Nephron (organoid): ENCODE measurements around the gene DOCK10.

ENCODE experiments used
- H3K27ac Mint-ChIP-seq, 3 experiments: 2 replicates each; pipeline ENCODE4 v1.8.0; 2020; ENCODE audit warnings: mixed read lengths in 3 of 3, mild to moderate bottlenecking in 2 of 3, moderate library complexity in 1 of 3
- H3K27me3 Mint-ChIP-seq: 2 replicates; pipeline ENCODE4 v1.8.0; 2021; ENCODE audit warnings: low read depth, mild to moderate bottlenecking, moderate library complexity, mixed read lengths
- H3K36me3 Mint-ChIP-seq: 2 replicates; pipeline ENCODE4 v1.8.0; 2020; ENCODE audit warnings: low read depth, mixed read lengths
- H3K4me1 Mint-ChIP-seq: 2 replicates; pipeline ENCODE4 v1.8.0; 2020; ENCODE audit warnings: mixed read lengths
- H3K4me3 Mint-ChIP-seq, 3 experiments: 2 replicates each; pipeline ENCODE4 v1.8.0; 2020; ENCODE audit warnings: mild to moderate bottlenecking in 3 of 3, mixed read lengths in 3 of 3, moderate library complexity in 2 of 3
- H3K9me3 Mint-ChIP-seq: 2 replicates; pipeline ENCODE4 v1.8.0; 2020; ENCODE audit warnings: mixed read lengths
- TF ChIP-seq, protein P1 (sequence below), 3 experiments: fragments of 200-600 bp; sonication (generic); IDR thresholded peaks; one replicate each; pipeline ENCODE4 v1.5.0; 2021; ENCODE audit warnings: antibody characterized with exemption in 3 of 3; ENCODE audit not compliant: unreplicated experiment in 3 of 3

The DOCK10 gene

DNA sequence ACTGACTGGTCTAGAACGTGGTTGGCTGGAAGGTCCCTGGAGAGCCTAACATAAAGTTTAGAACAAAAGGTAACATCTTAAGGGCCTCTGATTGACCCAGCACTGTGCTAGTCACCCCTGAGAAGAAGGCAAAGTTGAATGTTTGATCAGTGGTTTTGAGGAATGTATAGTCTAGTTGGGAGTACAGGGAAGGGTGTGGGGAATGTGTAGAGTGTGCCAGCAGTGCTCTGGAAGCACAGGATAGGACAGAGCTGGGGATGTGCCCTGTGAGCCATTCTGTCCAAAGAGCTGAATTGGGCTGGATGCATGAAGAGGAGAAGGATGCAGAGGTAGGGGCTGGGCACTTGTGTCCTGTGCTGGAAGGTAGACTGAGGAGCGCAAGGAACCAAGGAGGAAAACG, 41.0 kb upstream of the DOCK10 start:
- no peak overlapping the region for H3K27ac Mint-ChIP-seq
- H3K27me3 Mint-ChIP-seq: no peaks in the 10 kb centered on the region
- no peaks in the 10 kb centered on the region for H3K9me3 Mint-ChIP-seq
- H3K4me3 Mint-ChIP-seq: no peak overlapping the region
- no peaks in the 10 kb centered on the region for H3K4me1 Mint-ChIP-seq
- TF ChIP-seq, protein P1, sequence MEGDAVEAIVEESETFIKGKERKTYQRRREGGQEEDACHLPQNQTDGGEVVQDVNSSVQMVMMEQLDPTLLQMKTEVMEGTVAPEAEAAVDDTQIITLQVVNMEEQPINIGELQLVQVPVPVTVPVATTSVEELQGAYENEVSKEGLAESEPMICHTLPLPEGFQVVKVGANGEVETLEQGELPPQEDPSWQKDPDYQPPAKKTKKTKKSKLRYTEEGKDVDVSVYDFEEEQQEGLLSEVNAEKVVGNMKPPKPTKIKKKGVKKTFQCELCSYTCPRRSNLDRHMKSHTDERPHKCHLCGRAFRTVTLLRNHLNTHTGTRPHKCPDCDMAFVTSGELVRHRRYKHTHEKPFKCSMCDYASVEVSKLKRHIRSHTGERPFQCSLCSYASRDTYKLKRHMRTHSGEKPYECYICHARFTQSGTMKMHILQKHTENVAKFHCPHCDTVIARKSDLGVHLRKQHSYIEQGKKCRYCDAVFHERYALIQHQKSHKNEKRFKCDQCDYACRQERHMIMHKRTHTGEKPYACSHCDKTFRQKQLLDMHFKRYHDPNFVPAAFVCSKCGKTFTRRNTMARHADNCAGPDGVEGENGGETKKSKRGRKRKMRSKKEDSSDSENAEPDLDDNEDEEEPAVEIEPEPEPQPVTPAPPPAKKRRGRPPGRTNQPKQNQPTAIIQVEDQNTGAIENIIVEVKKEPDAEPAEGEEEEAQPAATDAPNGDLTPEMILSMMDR (IDR thresholded peaks at IDR 0.05; ENCODE audit: unreplicated experiment in 3 of 3): no peak
- H3K36me3 Mint-ChIP-seq: no peaks in the 10 kb centered on the region

DNA sequence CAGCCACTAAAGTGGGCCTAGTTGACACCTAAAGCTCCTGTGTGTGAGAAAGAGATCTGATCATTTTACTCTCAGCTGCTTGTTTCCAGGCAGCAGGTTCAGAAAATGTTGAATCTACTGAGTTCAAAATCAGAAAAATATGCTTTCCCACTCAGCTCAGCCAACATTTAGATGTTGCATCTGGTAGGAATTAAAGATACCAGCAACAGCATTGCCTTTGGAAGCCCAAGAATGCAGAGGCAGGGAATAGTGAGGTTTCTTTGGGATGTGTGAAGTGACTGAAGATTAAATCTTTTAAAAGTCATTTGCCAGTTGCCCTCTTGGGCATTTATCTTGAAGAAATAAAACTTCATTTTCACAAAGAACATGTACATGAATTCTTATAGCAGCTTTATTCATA, 33.9 kb upstream of the DOCK10 start:
- H3K9me3 Mint-ChIP-seq: no peaks in the 10 kb centered on the region
- no peaks in the 10 kb centered on the region for H3K36me3 Mint-ChIP-seq
- H3K27ac Mint-ChIP-seq: no peak overlapping the region
- H3K4me1 Mint-ChIP-seq: no peaks in the 10 kb centered on the region
- H3K27me3 Mint-ChIP-seq: no peaks in the 10 kb centered on the region
- TF ChIP-seq, protein P1 (IDR thresholded peaks at IDR 0.05; ENCODE audit: unreplicated experiment in 3 of 3): no peak
- no peak overlapping the region for H3K4me3 Mint-ChIP-seq

GRCh38 chr2:225074919-225075681, 32.8 kb upstream of the DOCK10 start:
- TF ChIP-seq, protein P1 (IDR thresholded peaks at IDR 0.05; ENCODE audit: unreplicated experiment in 3 of 3): no peak
- Mint-ChIP-seq H3K9me3 (no peaks in the 10 kb centered on the region), H3K27ac (no peak overlapping the region), H3K36me3 (no peaks in the 10 kb centered on the region), H3K27me3 (no peaks in the 10 kb centered on the region), H3K4me1 (no peaks in the 10 kb centered on the region), H3K4me3 (no peak overlapping the region)

DNA sequence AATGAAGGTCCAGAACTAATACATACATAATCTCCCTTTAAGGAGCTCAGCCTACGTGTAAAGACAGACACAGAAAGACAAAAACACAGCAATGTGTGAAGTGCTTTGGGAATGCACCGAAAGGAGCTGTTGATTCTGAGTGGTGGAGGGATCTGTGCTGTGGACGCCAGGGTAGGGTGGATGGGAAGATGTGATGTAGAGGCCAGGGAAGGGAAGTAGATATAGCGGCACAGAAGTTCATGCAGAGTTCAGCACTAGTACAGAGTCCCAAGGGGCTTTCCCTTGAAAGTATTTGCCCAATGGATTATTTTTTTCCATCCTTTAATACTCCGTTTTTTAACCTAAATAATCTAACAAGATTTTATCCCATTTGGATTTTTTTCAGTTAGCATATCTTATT, 32.1 kb upstream of the DOCK10 start:
- TF ChIP-seq, protein P1 (IDR thresholded peaks at IDR 0.05; ENCODE audit: unreplicated experiment in 3 of 3): no peak
- no peaks in the 10 kb centered on the region for H3K4me1 Mint-ChIP-seq
- no peak overlapping the region for H3K4me3 Mint-ChIP-seq
- H3K36me3 Mint-ChIP-seq: no peaks in the 10 kb centered on the region
- no peaks in the 10 kb centered on the region for H3K9me3 Mint-ChIP-seq
- no peaks in the 10 kb centered on the region for H3K27me3 Mint-ChIP-seq
- H3K27ac Mint-ChIP-seq: no peak overlapping the region

GRCh38 chr2:225073198-225073597, 30.9 kb upstream of the DOCK10 start:
- H3K27ac Mint-ChIP-seq: no peak overlapping the region
- H3K27me3 Mint-ChIP-seq: no peaks in the 10 kb centered on the region
- H3K36me3 Mint-ChIP-seq: no peaks in the 10 kb centered on the region
- TF ChIP-seq, protein P1 (IDR thresholded peaks at IDR 0.05; ENCODE audit: unreplicated experiment in 3 of 3): no peak
- H3K9me3 Mint-ChIP-seq: peaks cover 5% of the 10 kb centered on the region
- no peak overlapping the region for H3K4me3 Mint-ChIP-seq
- H3K4me1 Mint-ChIP-seq: no peaks in the 10 kb centered on the region

- TF ChIP-seq, protein P1 (IDR thresholded peaks at IDR 0.05; ENCODE audit: unreplicated experiment in 3 of 3): no peak
- H3K4me3 Mint-ChIP-seq: no peak overlapping the region
- H3K4me1 Mint-ChIP-seq: no peaks in the 10 kb centered on the region
- H3K27ac Mint-ChIP-seq: no peak overlapping the region
- no peaks in the 10 kb centered on the region for H3K36me3 Mint-ChIP-seq
- H3K27me3 Mint-ChIP-seq: no peaks in the 10 kb centered on the region
- peaks cover 11% of the 10 kb centered on the region for H3K9me3 Mint-ChIP-seq
Measured at GRCh38 chr2:225072444-225072843, 30.2 kb upstream of the DOCK10 start.
